NOMO-1 treated with DMSO at 0.1 percent for 48 hours (cell line): ENCODE measurements around the gene SUN1.

Experiments used
- DNase-seq: peaks from one replicate; lab custom pipeline; 2025; ENCODE audit not compliant: unreplicated experiment; lab: John Stamatoyannopoulos, UW

SUN1 gene

GRCh38 chr7:888081-889024 lies 56.1 kb downstream of the SUN1 start:
- no peak for DNase-seq

DNA sequence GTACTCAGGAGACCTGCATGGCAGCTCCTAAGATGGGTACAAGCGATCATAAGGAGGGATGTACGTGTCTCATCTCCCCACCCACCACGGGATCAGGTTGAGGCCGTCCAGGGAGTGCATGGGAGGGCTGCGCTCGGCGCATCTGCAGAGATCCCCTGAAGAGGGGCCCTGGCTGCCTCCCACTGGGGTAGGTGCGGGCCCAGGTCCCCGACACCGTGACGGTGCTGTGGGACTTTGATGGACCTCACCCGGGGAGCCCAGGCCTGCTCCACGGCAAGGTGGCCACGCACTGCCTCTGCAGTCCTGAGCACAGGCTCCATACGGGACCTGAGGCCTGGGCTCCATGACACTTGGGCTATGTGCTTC lies 56.7 kb downstream of the SUN1 start:
- DNase-seq: no peak

- DNase-seq: no peak
These were observed 57.1 kb downstream of the SUN1 start for GRCh38 chr7:889391-889790.

DNA sequence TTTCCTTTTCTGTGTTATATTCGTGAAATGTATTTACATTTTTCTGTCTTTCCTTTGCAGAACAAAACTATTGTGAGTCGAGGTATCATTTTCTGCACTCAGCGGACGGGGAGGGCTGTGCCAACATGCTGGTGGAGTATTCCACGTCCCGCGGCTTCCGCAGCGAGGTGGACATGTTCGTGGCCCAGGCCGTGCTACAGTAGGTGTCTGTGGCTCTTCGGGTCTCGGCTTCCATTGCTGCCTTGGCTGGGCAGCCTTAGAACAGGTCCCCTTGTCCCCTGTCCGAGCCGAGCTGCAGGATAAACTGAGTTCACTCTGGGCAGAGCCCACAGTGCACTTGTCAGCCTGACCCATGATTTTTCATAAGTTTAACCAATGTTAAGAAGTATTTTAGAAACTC lies 58.6 kb downstream of the SUN1 start:
- no peak for DNase-seq

GRCh38 chr7:891291-891690 lies 59.0 kb downstream of the SUN1 start:
- no peak for DNase-seq

DNA sequence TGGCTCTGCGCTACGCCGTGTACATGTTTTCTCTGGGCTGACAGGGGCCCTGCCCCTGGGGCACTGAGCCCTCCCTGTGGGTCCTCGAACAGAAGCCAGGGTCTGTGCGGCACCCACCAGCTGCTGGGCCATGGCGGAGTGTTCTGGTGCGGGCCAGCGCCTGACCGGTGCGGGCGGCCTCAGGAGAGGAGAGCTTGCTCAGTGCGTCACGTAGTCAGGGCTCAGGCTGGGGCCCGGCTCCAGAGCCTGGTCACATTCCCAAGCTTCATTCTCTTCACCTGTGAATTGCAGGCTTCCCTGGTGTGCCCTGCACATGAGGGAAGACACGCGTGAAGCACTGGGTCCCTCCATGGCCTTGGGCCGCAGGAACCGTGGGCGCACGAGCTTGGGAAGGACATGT lies 59.5 kb downstream of the SUN1 start:
- DNase-seq: no peak

DNA sequence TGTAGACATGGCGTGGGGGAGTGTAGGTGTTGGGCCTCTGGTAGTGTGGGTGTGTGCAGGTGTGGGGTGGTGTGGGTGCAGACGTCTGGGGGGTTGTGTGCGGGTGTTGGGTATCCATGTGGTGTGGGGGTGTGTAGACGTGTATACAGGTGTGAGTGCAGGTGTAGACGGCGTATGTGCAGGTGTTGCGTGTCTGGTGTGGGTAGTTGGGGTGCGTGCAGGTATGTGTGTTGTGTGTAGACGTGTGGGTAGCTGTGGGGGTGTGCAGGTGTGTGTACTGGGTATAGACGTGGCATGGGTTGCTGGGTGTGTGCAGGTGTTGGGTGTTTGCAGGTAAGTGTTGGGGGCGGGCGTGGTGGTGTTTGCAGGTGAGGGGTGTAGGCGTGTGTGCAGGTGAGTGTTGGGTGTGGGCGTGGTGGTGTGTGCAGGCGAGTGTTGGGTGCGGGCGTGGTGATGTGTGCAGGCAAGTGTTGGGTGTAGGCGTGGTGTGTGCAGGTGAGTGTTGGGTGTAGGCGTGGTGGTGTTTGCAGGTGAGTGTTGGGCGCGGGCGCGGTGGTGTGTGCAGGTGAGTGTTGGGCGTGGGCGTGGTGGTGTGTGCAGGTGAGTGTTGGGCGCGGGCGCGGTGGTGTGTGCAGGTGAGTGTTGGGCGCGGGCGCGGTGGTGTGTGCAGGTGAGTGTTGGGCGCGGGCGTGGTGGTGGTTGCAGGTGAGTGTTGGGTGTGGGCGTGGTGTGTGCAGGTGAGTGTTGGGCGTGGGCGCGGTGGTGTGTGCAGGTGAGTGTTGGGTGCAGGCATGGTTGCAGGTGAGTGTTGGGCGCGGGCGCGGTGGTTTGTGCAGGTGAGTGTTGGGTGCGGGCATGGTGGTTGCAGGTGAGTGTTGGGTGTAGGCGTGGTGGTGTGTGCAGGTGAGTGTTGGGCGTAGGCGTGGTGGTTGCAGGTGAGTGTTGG lies 60.6 kb downstream of the SUN1 start:
- DNase-seq: no peak

DNA sequence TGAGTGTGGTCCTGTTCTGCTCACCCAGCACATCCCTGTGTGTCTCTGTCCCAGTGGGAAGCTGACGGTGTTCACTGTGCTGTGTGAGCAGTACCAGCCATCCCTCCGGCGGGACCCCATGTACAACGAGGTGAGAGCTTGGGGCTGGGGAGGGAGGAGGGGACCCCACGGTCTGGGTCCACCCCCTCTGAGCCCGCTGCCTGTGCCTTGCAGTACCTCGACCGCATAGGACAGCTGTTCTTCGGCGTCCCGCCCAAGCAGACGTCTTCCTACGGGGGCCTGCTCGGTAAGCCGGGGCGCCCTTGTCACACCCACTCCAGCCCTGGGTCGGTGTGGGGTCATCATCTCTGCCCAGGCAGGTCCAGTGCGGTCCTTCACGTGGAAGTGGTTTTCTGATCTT lies 61.4 kb downstream of the SUN1 start:
- no peak for DNase-seq

GRCh38 chr7:894164-894867 lies 62.0 kb downstream of the SUN1 start:
- no peak for DNase-seq

GRCh38 chr7:894927-895450 lies 62.7 kb downstream of the SUN1 start:
- DNase-seq: no peak

GRCh38 chr7:895451-896052 lies 63.3 kb downstream of the SUN1 start:
- no peak for DNase-seq

DNA sequence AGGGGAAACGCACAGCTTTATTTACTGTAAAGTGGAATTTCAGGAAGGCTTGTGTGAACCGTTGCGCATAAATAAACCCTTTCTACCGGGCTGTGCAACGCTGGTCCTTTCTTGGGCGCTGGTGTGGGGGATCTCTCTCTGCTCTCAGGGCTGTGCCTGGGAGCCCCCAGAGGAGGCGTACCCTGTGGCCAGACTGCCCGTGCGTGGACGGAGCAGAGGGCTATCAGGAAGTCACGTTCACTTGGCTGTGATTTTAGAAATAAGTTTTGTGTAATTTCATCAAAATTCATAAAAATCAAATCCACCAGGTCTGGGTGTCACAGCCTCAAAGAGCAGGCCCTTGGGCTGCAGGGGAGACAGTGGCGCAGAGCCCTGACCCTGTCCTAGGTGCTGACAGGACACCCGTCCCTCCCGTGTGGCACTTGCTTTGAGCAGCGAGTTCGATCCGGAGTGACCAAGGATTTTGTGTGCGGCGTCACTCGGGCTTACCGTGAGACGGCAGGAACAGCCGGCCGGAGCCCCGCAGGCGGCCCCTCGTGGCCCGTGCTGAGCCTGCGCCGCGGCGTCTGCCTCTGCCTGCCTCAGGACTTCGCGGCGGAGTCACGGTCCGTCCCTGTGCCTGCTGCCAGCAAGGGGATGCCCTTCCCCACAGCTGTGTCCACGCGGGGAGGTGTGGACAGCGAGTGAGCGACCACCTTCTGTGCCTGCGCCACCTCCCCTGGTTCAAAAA lies 64.2 kb downstream of the SUN1 start:
- no peak for DNase-seq

DNA sequence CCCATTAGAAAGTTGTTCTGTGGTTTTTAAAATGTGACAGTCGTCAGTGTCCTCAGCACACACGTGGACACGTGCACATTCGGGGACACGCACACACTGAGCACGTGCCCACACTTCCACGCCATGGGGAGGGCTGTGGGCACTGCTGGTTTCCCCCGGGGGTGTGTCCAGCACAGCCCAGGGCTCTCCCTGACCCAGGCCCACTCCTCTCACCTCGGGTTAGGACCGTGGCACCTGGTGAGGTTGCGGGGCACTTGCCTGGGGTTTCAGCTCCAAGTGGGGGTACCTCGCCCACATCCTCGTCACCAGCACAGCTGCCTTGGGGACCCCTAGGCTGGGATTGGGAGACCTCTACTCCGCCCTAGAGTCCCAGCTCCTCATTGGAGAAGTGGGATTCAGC lies 64.8 kb downstream of the SUN1 start:
- DNase-seq: no peak

- DNase-seq: no peak
These were observed 65.6 kb downstream of the SUN1 start for GRCh38 chr7:897771-898376.

DNA sequence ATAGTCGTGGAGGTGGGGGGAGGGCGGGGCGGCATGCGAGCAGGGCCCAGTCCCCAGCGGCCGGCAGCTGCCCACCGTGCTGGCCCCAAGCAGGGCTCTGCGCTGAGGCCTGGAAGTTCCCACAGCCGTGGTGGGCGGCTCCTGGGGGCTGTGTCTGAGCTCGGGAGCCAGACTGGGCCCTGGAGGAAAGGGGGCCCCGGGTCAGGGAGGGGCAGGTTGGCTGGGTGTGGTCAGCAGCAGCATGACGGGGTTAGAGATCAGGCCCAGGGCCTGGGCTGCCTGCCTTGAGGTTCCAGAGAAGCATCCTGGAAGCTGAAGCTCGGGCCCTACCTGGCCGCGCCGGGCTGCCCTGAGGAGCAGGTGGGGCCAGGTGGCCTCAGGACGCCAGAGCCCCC lies 66.2 kb downstream of the SUN1 start:
- no peak for DNase-seq

GRCh38 chr7:898855-899681 lies 66.8 kb downstream of the SUN1 start:
- DNase-seq: no peak

DNA sequence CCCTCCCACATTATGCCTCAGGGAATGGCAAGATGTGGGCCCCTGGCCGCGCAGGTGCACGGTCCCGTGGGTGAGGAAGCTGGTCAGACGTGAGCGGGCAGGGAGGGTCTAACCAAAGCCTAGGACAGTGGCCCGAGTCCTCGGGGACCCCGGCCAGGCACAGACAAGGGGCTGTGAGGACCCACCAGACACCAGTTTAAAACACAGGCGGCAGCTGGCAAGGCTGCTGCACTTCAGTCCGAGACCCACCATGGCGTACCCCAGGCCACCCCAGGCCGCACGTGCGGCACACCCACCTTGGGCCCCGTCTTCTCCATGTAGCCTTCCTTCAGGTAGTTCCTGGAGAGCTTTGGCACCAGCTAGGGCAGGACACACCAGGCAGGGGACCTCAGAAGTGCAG lies 67.5 kb downstream of the SUN1 start:
- DNase-seq: no peak

DNA sequence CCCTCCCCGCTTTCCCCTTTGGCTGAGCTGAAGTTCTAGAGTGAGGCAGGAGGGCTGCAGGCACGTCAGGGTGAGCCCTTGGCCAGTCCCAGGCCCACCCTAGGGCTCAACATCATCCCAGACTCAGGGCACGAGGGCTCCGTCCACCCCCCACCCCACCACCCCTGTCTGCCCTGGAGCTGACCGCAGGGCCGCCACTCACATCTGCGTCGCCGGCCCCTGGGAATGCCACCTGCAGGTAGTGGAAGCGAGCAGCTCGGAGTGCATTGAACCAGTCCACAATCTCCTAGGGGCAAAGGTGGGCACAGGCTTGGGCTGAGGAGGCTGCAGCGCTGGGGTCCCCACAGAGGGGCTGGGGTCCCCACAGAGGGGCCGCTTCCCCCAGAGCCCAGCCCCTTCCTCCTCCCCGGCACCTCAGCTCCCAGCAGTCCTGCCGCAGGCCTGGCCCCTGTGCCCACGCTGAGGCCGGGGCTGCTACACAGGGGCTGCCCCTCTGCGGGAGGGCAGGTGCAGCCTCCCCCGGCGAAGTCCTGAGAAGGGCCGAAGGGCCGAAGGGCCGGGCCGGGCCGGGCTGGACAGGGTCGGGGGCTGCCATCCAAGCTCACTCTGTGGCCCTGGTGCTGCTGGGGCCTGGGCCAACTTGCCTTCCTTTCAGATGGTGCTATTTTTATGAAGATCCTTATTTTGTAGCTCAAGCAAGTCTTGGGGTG lies 68.2 kb downstream of the SUN1 start:
- no peak for DNase-seq
